Stimulated activated CD4-positive, alpha-beta T cell treated with anti-CD3 and anti-CD28 coated beads, Interleukin-12 subunit alpha, Interleukin-12 subunit beta, amount 100 ng/mL, for 48 hours (primary cell): ENCODE measurements around the gene TMEFF2.
"Not testable (repeated sequence)": the region's sequence is repeated elsewhere in the genome, so short reads cannot be mapped to it uniquely, and the experiment has no call there.

Source experiments
- DNase-seq, 3 donors: peaks; one replicate each; pipeline ENCODE4 v3.0.0-alpha.2; 2020; ENCODE audit warnings: low read depth in 2 of 3, low spot score in 1 of 3

The TMEFF2 gene

GRCh38 chr2:191936882-191937405 lies 257.8 kb downstream of the TMEFF2 start:
- DNase-seq, result no peak

DNA sequence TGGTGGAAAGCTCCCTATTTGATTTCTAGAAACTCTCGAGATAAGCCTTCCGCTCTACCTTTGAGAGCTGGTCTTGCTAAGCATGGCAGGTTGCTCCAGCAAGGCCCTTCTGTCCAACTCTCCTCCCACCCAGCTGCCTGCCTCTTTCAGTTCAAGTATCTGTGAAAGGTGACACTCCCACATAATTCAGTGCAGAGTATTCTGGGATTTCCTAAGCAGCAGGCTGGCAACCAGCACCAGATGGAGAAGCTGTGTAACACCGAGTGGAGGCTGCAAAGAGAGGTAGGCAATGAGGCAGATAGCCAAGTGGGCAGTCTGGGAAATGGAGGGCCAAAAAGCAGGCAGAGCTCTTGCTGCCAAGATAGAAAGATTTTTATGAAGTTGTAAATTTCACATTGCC lies 259.5 kb downstream of the TMEFF2 start:
- DNase-seq, result no peak

DNA sequence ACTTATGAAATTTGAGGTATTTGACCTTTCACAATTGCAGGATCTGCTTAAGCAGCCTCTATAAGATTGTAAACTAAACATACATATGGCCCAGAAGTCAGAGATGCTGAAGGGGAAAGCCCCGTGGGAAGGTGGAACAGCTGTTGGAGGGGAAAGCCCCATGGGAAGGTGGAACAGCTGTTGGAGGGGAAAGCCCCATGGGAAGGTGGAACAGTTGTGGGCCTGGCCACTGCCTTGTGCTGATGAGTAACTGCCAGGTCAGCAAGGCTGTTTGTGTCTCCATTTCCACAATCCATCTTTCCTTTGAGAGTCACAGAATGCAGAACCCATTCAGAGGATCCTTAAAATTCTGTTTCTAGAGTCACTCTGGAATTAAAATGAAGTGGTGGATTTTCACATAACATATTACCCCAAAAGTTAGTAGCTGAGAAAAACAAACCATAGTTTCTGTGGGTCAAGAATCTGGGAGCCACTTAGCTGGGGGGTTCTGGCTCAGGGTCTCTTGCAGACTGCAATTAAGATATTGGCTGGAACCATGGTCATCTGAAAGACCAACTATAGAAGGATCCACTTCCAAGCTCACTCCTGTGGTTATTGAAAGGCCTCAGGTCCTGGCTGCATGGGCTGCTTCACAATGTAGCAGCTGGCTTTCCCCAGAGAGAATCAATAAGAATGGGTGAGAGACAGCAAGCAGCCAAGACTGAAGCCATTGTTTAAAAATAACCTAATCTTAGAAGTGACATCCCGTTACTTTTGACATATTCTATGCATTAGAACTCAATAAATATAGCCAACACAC lies 261.2 kb downstream of the TMEFF2 start:
- DNase-seq, result peak in 2 of 3 donors; percentile 10 to 11

GRCh38 chr2:191932286-191932685 lies 262.4 kb downstream of the TMEFF2 start:
- DNase-seq, result no peak

GRCh38 chr2:191931329-191931728 lies 263.4 kb downstream of the TMEFF2 start:
- DNase-seq, result no peak

DNA sequence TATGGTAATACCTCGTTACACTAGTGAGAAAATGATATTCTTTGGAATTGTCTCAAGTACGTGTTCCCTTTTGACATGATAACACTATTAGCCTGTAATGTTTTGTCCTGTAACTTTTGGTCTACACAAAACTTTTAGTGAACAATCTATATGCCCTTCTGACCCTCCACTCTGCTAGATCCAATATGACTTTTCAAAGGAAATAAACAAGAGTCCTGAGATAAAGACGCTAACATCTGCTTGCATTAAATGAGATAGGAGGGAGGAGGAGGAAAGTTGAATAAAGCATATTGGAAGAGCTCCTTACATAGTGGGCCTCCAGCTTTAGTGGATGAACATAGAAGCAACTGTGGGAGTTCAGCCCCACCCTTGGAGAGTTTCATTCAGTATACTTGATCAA lies 264.5 kb downstream of the TMEFF2 start:
- no peak for DNase-seq

DNA sequence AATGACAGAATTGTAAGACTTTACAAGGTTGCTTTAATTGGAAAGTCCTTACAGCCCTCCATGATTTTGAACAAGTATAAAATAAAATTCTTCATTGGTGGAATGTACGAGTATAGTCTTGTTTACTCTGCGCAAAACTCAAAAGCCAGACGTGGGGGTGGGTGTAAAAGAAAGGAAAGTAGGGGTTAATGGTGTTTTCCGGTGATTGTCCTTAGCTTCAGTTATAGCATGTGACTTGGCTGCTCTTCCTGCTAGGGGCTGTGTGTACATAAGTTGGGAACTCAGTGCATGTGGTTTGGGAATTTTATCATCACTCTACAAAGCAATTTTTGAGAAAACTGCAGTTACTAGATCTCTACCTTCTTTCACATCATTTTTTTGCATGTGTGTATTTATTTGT lies 265.4 kb downstream of the TMEFF2 start:
- no peak for DNase-seq

DNA sequence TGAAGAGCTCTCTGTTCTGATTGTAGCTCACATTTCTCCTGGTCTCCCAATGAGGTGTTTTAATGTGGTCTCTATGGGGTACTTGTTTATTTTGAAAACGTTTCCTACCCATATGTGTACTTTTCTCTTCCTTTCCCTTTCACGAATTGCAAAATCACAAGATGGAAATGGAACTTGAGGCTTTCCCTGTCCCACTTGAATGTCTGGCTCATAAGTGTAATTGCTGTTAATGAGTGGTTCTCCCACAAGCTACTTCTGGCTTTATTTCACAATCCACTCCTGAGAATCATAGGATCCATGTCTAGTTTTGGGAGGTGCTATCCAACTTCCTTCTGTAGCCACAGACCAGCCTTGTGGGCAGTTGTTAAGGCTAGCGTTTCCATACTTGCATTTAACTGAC lies 266.7 kb downstream of the TMEFF2 start:
- DNase-seq, result no peak

DNA sequence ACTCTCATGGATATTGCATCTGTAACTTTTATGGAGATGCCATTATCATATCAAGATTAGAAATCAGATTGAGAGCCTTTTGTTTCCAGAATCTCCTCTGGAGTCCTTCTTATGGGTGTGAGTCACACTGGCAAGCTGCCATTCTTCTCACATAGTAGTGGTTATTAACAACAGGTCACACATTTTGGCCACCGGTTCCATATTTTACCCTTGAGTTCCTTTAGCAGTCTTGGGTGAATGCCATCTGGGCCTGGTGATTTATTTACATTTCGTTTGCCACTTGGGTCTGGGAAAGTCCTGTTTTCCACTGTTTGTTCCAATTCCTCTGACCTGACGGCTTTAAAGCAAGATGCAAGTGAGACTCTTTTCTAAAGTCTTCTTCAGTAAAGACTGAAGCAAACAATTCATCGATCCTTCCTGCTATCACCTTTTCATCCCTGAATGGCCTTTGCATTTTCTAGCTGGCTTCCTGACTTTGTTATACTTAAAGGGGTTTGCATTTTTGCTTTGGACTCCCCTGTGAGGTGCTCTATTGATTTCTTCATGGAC lies 267.3 kb downstream of the TMEFF2 start:
- no peak for DNase-seq

GRCh38 chr2:191926671-191927070 lies 268.1 kb downstream of the TMEFF2 start:
- no peak for DNase-seq

DNA sequence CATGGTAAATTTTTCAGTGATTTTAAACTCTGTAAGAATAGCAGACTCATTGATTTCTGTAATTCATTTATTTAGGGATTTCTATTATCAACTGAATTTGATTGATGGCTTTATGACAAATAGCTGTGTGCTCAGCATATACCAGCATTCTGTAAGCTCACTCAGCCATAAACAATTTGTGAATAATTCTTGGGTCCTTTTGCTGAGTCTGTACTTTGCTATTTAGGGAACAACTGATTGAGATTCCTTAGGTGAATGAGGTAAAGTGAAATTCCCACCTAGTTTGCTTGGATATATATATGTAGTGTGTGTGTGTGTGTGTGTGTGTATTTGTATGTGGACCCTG lies 271.1 kb downstream of the TMEFF2 start:
- no peak for DNase-seq

GRCh38 chr2:191922736-191923651 lies 271.7 kb downstream of the TMEFF2 start:
- no peak for DNase-seq

GRCh38 chr2:191921650-191922049 lies 273.1 kb downstream of the TMEFF2 start:
- not testable (repeated sequence) for DNase-seq

DNA sequence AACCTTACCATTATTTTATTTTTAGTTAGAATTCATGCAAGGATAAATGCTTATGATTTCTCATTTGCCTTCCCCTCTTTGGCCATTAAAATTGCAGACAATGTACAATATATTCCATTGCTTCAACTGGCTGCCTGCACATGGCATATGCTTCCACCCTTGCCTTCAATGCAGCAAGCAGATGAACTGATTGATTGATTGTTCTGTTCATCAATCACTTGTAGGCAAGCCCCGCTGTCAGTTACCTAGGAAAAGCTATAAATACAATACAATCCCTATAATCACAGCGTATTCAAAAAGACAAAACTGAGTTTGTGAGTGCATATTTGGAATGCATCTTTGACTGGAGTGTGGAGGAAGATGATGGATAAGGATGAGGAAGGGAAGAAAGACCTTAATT lies 274.2 kb downstream of the TMEFF2 start:
- no peak for DNase-seq

- DNase-seq, result no peak
Observed at GRCh38 chr2:191917967-191918651, 276.6 kb downstream of the TMEFF2 start.

- DNase-seq, result no peak
Observed at GRCh38 chr2:191917430-191917881, 277.3 kb downstream of the TMEFF2 start.

- no peak for DNase-seq
Observed at GRCh38 chr2:191916826-191917225, 277.9 kb downstream of the TMEFF2 start.

- no peak for DNase-seq
Observed at GRCh38 chr2:191915750-191916149, 279.0 kb downstream of the TMEFF2 start.

- no peak for DNase-seq
Observed at GRCh38 chr2:191913796-191914195, 280.9 kb downstream of the TMEFF2 start.

DNA sequence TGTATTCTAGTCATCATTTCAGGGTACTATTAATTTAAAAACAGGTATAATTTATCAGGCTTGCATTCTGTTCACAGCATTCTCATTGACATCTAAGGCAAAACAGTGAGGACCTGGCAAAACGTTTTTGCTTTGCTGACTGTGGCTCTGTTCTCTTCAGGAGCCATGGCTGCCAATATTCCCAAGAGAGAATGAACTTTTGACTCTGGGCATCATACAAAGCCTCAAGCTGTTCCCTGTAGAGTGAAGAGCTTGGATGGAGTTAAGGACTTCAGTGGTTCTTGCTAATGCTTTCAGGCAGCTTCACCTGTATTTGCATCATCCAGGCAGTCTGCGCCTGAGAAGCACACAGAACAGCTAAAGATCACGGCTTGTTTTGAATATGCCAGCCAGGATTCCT lies 282.0 kb downstream of the TMEFF2 start:
- DNase-seq, result no peak

- no peak for DNase-seq
Observed at GRCh38 chr2:191910518-191910917, 284.2 kb downstream of the TMEFF2 start.
